ENCODE data around the gene PPP4R3A. TPM values are rescaled to one million over a fixed set of nuclear protein-coding genes. Genes with fewer than 3 reads are reported as not detected.

The PPP4R3A gene
- total RNA-seq, 2 experiments from 2014 or later, result 106 to 111 TPM

DNA sequence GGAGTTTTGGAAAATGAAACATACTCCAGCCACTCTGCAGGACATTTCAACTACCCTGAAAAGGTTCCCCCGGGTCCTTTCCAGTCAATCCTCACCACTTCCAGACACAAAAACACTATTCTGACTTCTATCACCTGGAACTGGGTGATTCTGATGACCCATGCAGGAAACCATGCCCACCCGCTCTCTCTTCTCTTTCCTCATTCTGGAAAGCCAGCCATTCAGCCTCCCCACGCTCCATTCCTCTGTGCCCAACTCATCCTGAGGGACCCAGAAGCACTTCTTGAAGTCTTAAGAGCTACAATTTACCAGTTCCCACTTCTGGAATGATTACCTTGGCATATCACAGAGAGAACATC, 95.7 kb downstream of the PPP4R3A start:
- intact Hi-C loops (cut with micrococcal nuclease), result loop anchor here (10.0 kb wide), 1 partner anchor 60 kb away; no protein-coding TSS in a partner anchor

GRCh38 chr14:91413547-91414474, 96.3 kb downstream of the PPP4R3A start:
- DNase-seq (peak; percentile 62), ATAC-seq (no peak)
- H3K27me3 Mint-ChIP-seq, result no peaks in the 10 kb centered on the region
- no peaks in the 10 kb centered on the region for H3K9me3 Mint-ChIP-seq
- peaks cover 60% of the 10 kb centered on the region for H3K36me3 Mint-ChIP-seq (ENCODE audit: low read depth)
- intact Hi-C loops (cut with micrococcal nuclease), result loop anchor here (10.0 kb wide), 1 partner anchor 59 kb away; no protein-coding TSS in a partner anchor
- H3K27ac Mint-ChIP-seq, result peak overlapping the region; percentile 99
- peaks cover 58% of the 10 kb centered on the region for H3K4me1 Mint-ChIP-seq (ENCODE audit: low read depth)
- CTCF ChIA-PET, result interaction anchor here (0.9 to 13.8 kb wide), 8 partner anchors 8 to 96 kb away, joined by 3 to 155 read pairs (median 6); no protein-coding TSS in a partner anchor
- POLR2A ChIA-PET, result interaction anchor here (0.6 to 14.7 kb wide), 8 partner anchors 14 to 171 kb away, joined by 3 to 214 read pairs (median 9); partner anchors contain the start of gene PPP4R3A
- TF ChIP-seq, protein P1, sequence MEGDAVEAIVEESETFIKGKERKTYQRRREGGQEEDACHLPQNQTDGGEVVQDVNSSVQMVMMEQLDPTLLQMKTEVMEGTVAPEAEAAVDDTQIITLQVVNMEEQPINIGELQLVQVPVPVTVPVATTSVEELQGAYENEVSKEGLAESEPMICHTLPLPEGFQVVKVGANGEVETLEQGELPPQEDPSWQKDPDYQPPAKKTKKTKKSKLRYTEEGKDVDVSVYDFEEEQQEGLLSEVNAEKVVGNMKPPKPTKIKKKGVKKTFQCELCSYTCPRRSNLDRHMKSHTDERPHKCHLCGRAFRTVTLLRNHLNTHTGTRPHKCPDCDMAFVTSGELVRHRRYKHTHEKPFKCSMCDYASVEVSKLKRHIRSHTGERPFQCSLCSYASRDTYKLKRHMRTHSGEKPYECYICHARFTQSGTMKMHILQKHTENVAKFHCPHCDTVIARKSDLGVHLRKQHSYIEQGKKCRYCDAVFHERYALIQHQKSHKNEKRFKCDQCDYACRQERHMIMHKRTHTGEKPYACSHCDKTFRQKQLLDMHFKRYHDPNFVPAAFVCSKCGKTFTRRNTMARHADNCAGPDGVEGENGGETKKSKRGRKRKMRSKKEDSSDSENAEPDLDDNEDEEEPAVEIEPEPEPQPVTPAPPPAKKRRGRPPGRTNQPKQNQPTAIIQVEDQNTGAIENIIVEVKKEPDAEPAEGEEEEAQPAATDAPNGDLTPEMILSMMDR (IDR thresholded peaks at IDR 0.05), result no peak
- H3K4me3 Mint-ChIP-seq, result peak overlapping the region; percentile 92

More for the DNA sequence above, 95.7 kb downstream of the PPP4R3A start:
- ATAC-seq, result no peak
- Mint-ChIP-seq H3K36me3 (ENCODE audit: low read depth) (peaks cover 58% of the 10 kb centered on the region), H3K4me3 (peak overlapping the region; percentile 92), H3K4me1 (ENCODE audit: low read depth) (peaks cover 61% of the 10 kb centered on the region), H3K27me3 (no peaks in the 10 kb centered on the region), H3K27ac (peak overlapping the region; percentile 99), H3K9me3 (no peaks in the 10 kb centered on the region)
- POLR2A ChIA-PET, result interaction anchor here (1.1 to 14.7 kb wide), 8 partner anchors 15 to 171 kb away, joined by 3 to 214 read pairs (median 28); partner anchors contain the start of gene PPP4R3A
- TF ChIP-seq, protein P1 (IDR thresholded peaks at IDR 0.05), result no peak
- CTCF ChIA-PET, result interaction anchor here (1.2 to 13.8 kb wide), 7 partner anchors 9 to 97 kb away, joined by 3 to 155 read pairs (median 7); no protein-coding TSS in a partner anchor
- DNase-seq, result no peak

DNA sequence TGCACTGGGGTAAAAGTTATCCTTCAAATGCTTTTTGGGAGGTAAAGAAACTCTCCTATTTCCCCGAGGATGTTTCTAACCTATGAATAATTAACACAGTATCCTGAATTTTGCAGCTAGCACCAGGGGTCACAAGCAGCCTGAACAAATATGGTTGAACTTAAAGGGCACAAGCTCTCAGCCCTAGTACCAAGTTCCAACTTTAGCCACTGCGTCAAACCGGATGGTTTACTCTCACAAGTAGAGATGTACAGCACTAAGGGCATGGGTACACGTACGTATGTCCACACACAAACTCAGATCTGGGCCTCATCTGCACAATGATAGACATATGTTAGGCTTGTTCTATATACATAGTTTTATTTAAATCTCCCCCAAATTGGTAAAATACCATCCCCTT, 97.2 kb downstream of the PPP4R3A start:
- DNase-seq, result no peak
- intact Hi-C loops (cut with micrococcal nuclease), result loop anchor here (10.0 kb wide), 1 partner anchor 58 kb away; no protein-coding TSS in a partner anchor
- CTCF ChIA-PET, result interaction anchor here (9.8 to 13.8 kb wide), 3 partner anchors 38 to 87 kb away, joined by 88 to 155 read pairs (median 141); no protein-coding TSS in a partner anchor
- Mint-ChIP-seq H3K27me3 (no peaks in the 10 kb centered on the region), H3K4me3 (peak overlapping the region; percentile 92), H3K4me1 (ENCODE audit: low read depth) (peaks cover 64% of the 10 kb centered on the region), H3K27ac (peak overlapping the region; percentile 99), H3K36me3 (ENCODE audit: low read depth) (peaks cover 68% of the 10 kb centered on the region), H3K9me3 (no peaks in the 10 kb centered on the region)
- POLR2A ChIA-PET, result interaction anchor here (1.0 to 14.7 kb wide), 6 partner anchors 13 to 95 kb away, joined by 3 to 214 read pairs (median 31); no protein-coding TSS in a partner anchor
- TF ChIP-seq, protein P1 (IDR thresholded peaks at IDR 0.05), result no peak
- ATAC-seq, result no peak

DNA sequence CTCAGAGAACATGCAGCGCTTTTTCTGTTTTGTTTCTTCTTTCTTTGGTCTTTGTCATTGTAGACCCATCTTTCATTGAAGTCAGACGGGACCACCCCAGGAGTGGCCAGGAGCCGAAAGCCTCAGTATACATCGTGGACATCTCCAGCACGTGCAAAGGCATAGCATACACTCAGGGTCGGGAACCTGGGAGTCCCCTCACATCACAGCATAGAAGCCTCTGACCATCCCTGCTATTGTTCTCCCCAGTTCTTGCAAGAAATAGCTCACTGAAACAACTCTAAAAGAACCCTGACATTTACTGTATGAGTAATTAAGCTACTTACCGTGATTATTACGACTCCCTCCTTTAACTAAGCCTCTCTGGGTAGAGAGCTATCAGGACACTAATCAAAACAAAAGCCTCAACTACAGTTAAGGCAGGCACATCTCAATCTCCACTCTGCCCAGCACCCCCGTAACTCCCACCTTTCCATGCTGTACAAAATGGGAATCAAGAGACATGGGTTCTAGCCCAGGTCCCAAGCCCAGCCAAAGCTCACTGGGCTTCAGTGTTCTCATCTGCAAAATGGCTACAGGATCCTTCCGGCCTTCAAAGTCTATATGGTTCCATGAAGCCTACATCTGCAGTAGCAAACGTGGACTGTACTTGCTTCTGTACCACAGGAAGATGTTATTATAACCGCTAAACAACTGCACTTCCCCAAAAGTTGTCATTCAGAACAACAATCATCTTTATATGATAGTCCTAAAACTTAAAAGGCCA, 99.2 kb downstream of the PPP4R3A start:
- TF ChIP-seq, protein P1 (IDR thresholded peaks at IDR 0.05), result no peak
- ChIA-PET POLR2A (interaction anchor here (0.6 to 14.7 kb wide), 16 partner anchors 11 to 452 kb away, joined by 3 to 214 read pairs (median 4); partner anchors contain the start of gene PPP4R3A), CTCF (interaction anchor here (0.9 to 13.8 kb wide), 7 partner anchors 11 to 93 kb away, joined by 4 to 155 read pairs (median 9); no protein-coding TSS in a partner anchor)
- peaks cover 84% of the 10 kb centered on the region for H3K4me1 Mint-ChIP-seq (ENCODE audit: low read depth)
- H3K9me3 Mint-ChIP-seq, result no peaks in the 10 kb centered on the region
- intact Hi-C loops (cut with micrococcal nuclease), result loop anchor here (10.0 kb wide), 1 partner anchor 56 kb away; no protein-coding TSS in a partner anchor
- peak overlapping the region; percentile 98 for H3K27ac Mint-ChIP-seq
- H3K4me3 Mint-ChIP-seq, result peak overlapping the region; percentile 71
- peaks cover 78% of the 10 kb centered on the region for H3K36me3 Mint-ChIP-seq (ENCODE audit: low read depth)
- H3K27me3 Mint-ChIP-seq, result no peaks in the 10 kb centered on the region
- no peak for DNase-seq
- ATAC-seq, result peak; percentile 48

Data from activated CD8-positive, alpha-beta T cell treated with anti-CD3 and anti-CD28 coated beads for 36 hours (primary cell).